Measurements from ENCODE around the gene CNKSR2.

DNA sequence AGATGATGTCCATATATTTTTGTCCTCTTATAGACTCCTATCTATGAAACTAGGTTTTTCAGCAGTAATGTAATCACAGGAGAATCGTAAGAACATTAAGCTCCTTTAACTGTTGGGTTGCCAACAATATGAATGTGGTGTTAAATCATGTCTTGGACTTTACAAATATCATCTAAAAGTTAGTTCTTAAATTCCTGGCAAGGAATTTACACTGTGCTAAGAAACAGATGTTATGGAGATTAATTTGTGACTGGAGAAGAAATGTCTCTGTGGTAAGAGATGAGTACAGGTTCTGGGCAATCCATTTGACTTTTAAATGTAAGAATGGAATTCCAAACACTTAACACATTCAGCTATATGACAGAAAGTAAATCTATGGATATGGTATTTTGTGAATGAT lies 34.6 kb downstream of the CNKSR2 start:
- TF ChIP-seq, protein P1, sequence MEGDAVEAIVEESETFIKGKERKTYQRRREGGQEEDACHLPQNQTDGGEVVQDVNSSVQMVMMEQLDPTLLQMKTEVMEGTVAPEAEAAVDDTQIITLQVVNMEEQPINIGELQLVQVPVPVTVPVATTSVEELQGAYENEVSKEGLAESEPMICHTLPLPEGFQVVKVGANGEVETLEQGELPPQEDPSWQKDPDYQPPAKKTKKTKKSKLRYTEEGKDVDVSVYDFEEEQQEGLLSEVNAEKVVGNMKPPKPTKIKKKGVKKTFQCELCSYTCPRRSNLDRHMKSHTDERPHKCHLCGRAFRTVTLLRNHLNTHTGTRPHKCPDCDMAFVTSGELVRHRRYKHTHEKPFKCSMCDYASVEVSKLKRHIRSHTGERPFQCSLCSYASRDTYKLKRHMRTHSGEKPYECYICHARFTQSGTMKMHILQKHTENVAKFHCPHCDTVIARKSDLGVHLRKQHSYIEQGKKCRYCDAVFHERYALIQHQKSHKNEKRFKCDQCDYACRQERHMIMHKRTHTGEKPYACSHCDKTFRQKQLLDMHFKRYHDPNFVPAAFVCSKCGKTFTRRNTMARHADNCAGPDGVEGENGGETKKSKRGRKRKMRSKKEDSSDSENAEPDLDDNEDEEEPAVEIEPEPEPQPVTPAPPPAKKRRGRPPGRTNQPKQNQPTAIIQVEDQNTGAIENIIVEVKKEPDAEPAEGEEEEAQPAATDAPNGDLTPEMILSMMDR (IDR thresholded peaks at IDR 0.05), result no peak
- TF ChIP-seq, protein P2, sequence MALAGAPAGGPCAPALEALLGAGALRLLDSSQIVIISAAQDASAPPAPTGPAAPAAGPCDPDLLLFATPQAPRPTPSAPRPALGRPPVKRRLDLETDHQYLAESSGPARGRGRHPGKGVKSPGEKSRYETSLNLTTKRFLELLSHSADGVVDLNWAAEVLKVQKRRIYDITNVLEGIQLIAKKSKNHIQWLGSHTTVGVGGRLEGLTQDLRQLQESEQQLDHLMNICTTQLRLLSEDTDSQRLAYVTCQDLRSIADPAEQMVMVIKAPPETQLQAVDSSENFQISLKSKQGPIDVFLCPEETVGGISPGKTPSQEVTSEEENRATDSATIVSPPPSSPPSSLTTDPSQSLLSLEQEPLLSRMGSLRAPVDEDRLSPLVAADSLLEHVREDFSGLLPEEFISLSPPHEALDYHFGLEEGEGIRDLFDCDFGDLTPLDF (CRISPR knock-in tag; IDR thresholded peaks at IDR 0.05), result no peak
- no peak for TF ChIP-seq GABPB1 (CRISPR knock-in tag; IDR thresholded peaks at IDR 0.05)
- TF ChIP-seq, protein P3, sequence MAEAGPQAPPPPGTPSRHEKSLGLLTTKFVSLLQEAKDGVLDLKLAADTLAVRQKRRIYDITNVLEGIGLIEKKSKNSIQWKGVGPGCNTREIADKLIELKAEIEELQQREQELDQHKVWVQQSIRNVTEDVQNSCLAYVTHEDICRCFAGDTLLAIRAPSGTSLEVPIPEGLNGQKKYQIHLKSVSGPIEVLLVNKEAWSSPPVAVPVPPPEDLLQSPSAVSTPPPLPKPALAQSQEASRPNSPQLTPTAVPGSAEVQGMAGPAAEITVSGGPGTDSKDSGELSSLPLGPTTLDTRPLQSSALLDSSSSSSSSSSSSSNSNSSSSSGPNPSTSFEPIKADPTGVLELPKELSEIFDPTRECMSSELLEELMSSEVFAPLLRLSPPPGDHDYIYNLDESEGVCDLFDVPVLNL (CRISPR knock-in tag; IDR thresholded peaks at IDR 0.05; ENCODE audit: borderline replicate concordance, low read depth), result no peak
- no peak for TF ChIP-seq SMAD4 (CRISPR knock-in tag; IDR thresholded peaks at IDR 0.05)
- TF ChIP-seq MXD4 (CRISPR knock-in tag; IDR thresholded peaks at IDR 0.05; ENCODE audit: borderline replicate concordance), result no peak
- TF ChIP-seq, protein P4, sequence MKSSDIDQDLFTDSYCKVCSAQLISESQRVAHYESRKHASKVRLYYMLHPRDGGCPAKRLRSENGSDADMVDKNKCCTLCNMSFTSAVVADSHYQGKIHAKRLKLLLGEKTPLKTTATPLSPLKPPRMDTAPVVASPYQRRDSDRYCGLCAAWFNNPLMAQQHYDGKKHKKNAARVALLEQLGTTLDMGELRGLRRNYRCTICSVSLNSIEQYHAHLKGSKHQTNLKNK (CRISPR knock-in tag; IDR thresholded peaks at IDR 0.05), result no peak
- TF ChIP-seq SMAD3 (CRISPR knock-in tag; IDR thresholded peaks at IDR 0.05; ENCODE audit: borderline replicate concordance), result no peak

All from WTC11 (cell line).